IPS-20b (cell line): ENCODE data around the gene PAGE2B.
"Not testable (repeated sequence)": the region's sequence is repeated elsewhere in the genome, so short reads cannot be mapped to it uniquely, and the experiment has no call there.

Experiments
- H3K27ac ChIP-seq: one replicate; pipeline ENCODE4 v1.5.1; 2013; ENCODE audit warnings: low read length
- H3K27me3 ChIP-seq: 2 replicates; pipeline ENCODE4 v1.6.1; 2013; ENCODE audit warnings: mild to moderate bottlenecking, low read length, inconsistent platforms; ENCODE audit not compliant: insufficient read depth
- H3K36me3 ChIP-seq: 2 replicates; pipeline ENCODE4 v1.6.1; 2013; ENCODE audit warnings: low read depth, mild to moderate bottlenecking, inconsistent platforms, low read length, moderate library complexity; ENCODE audit not compliant: insufficient read depth
- H3K4me1 ChIP-seq: 2 replicates; pipeline ENCODE4 v1.6.1; 2013; ENCODE audit warnings: mild to moderate bottlenecking, control low read depth, inconsistent platforms, low read length, moderate library complexity; ENCODE audit not compliant: insufficient read depth
- H3K4me3 ChIP-seq: 2 replicates; pipeline ENCODE4 v1.5.1; 2013; ENCODE audit warnings: mild to moderate bottlenecking, low read length, inconsistent platforms
- H3K9ac ChIP-seq: 2 replicates; pipeline ENCODE4 v1.6.1; 2013; ENCODE audit warnings: low read depth, mild to moderate bottlenecking, inconsistent platforms, low read length, moderate library complexity
- H3K9me3 ChIP-seq: 2 replicates; pipeline ENCODE4 v1.6.1; 2013; ENCODE audit warnings: mild to moderate bottlenecking, low read depth, low read length, inconsistent platforms; ENCODE audit not compliant: insufficient read depth

PAGE2B gene

DNA sequence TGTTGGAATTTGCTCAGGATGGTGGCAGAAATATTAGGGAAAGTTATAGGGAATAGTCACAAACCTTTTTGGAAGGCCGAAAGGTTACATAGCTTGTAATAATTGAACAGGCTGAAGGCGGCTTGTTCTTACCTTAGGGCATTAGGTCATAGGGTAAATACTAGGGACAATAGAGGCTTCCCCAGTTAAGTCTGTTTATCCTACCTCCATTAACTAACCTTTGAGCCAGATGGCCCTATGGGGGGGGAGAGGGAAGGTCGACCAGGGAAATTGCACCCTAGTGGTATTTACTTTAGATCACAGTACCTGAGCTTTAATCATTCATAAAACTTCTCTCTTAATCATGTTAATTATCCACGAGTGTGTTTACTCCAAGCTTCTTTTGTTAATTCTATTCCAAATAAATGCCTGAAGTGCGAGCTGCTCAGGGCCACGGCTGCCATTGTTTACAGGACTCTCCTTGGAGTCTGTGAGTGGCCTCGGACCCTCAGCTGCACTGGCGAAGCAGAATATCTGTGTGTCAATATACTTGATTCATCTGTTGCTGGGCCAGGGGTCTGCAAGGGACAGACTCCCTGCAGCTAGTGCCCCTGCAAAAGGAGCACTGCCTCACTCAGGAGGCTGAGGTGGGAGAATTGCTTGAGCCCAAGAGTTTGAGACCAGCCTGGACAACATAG is 36.9 kb downstream of the PAGE2B start:
- Histone ChIP-seq H3K9me3 (no peaks in the 10 kb centered on the region), H3K9ac (no peak overlapping the region), H3K4me3 (no peak overlapping the region), H3K27me3 (no peaks in the 10 kb centered on the region), H3K4me1 (no peaks in the 10 kb centered on the region), H3K27ac (no peak overlapping the region), H3K36me3 (no peaks in the 10 kb centered on the region)

DNA sequence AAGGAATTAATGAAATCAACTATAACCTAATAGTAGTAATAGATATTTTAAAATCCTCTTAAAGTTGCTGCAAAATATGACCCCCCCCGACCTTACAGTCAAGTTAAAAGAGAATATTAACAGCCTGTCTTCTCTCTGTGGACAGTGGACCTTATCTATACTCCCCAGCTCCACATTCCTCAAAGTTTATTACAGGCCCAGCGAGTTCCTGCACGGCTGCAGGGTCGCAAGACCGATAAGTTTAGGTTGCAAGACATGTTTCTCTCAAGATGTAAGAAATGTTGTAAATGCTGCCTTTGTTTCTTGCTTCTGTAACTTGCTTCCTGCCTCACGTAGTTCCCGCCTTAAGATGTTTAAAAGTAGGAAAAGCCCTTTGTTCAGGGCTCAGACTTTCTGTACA is 41.8 kb downstream of the PAGE2B start:
- H3K36me3 ChIP-seq, H3K27me3 ChIP-seq, H3K4me3 ChIP-seq, H3K27ac ChIP-seq, H3K9me3 ChIP-seq, H3K4me1 ChIP-seq, H3K9ac ChIP-seq: not testable (repeated sequence)

DNA sequence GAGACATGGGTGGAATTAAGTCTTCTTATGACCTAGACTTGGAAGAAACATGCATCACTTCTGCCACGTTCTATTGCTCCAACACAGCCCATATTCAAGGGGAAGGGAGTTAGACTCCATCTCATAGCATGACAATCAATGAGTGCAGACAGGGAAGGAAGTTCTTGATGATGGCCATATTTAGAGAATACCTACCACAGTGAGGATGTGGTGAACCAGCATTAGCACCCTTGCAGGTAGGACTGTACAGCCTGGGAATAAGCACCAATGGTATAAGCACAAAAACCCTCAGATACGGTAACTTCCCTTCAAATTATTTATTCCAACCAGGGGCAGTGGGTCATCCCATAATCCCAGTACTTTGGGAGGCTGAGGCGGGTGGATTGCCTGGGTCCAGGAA is 43.7 kb downstream of the PAGE2B start:
- no peaks in the 10 kb centered on the region for H3K27me3 ChIP-seq
- H3K4me3 ChIP-seq: no peak overlapping the region

DNA sequence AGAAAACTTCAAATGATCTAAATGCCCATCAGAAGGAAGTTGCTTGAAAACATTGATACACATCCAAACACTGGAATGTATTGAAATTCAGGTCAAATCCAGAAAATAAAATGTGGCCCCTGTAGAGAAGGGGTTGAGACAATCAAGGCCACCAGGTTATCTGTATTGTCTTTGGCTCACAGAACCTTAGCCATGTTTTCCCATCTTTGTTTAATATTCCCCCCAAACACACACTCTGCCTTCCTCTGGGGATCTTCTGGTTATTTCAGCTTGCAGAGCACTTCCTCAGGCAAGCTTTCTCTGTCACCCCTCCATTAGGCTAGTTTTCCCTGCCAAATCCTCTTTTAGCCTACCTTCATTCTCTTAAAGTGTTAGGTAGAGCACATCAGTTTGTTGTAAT is 44.4 kb downstream of the PAGE2B start:
- H3K27me3 ChIP-seq: no peaks in the 10 kb centered on the region
- no peaks in the 10 kb centered on the region for H3K9me3 ChIP-seq
- H3K27ac ChIP-seq: no peak overlapping the region

More for the DNA sequence above, 43.7 kb downstream of the PAGE2B start:
- Histone ChIP-seq H3K9ac (no peak overlapping the region), H3K4me1 (no peaks in the 10 kb centered on the region), H3K27ac (no peak overlapping the region), H3K36me3 (no peaks in the 10 kb centered on the region), H3K9me3 (no peaks in the 10 kb centered on the region)

DNA sequence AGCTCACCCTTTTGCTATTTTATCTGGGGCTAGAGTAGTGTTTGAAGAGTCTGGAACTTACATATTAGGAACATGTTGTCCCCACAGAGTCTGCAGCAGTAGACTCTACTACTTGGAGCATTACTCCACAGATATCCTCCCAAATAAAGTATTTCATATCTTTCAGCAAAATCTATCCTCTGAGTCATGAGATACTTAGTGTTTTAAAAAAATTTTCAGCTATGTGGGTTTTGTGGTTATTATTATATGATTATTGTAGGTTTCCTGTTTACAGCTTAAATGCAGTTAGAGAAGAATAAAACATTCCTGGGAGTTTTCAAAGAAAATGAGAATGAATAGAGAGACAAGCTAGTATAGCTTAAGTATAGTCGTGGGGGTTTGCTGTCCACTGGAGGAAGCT is 44.9 kb downstream of the PAGE2B start:
- Histone ChIP-seq H3K4me3 (no peak overlapping the region), H3K4me1 (no peaks in the 10 kb centered on the region), H3K27ac (no peak overlapping the region), H3K9me3 (no peaks in the 10 kb centered on the region), H3K36me3 (no peaks in the 10 kb centered on the region), H3K27me3 (no peaks in the 10 kb centered on the region), H3K9ac (no peak overlapping the region)

More for the DNA sequence above, 44.4 kb downstream of the PAGE2B start:
- H3K36me3 ChIP-seq: no peaks in the 10 kb centered on the region
- H3K9ac ChIP-seq: no peak overlapping the region
- no peaks in the 10 kb centered on the region for H3K4me1 ChIP-seq
- H3K4me3 ChIP-seq: no peak overlapping the region

DNA sequence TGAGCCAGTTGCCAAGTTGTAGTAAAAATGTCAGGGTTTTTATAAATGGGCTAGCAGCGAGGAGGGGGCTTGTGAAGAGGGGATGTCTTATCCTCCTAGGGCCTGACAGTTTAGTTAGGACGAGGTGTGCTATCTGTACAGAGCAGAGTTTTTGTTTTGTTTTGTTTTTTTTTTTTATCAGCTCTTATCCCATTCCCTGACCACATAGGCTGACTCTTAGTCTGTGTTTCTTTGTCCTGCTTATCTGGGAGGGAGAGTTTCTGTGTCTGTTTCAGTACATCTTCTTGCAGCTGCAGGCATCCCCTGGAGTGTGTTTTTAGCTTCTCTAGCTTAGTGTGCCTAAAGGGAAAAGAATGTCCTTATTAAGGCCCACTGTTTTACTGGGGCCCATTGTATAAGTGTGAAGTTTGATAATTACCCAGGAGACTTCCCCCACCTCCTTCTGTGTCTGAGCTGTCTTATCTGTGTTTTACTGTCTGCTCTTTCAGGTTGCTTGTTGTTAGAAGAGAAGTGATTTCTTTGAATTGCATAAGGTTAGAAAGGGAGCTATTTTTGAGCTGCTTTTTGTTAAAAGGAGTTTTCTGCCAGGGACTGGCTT is 46.0 kb downstream of the PAGE2B start:
- no peak overlapping the region for H3K27ac ChIP-seq
- no peak overlapping the region for H3K9ac ChIP-seq
- no peaks in the 10 kb centered on the region for H3K9me3 ChIP-seq
- H3K36me3 ChIP-seq: no peaks in the 10 kb centered on the region
- no peaks in the 10 kb centered on the region for H3K4me1 ChIP-seq
- H3K27me3 ChIP-seq: no peaks in the 10 kb centered on the region
- H3K4me3 ChIP-seq: no peak overlapping the region

DNA sequence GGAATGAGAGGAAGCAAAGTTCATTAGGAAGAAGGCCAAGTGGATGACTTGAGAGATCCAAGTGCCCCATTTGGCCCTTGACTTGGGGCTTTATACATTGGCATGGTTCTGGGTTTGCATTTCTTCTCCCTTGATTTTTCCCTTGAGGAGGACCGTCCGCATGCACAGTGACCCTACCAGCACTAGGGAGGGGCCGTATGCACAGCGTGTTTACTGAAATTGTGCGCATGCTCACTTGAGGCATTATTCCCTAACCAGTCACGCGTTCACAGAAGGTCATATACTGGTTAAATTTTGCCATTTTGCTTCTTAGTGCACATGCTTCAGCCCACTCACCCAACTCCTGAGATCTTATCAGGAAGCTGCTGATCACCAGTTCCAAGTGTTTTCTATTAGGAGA is 49.1 kb downstream of the PAGE2B start:
- no peaks in the 10 kb centered on the region for H3K27me3 ChIP-seq
- H3K4me3 ChIP-seq: no peak overlapping the region
- no peaks in the 10 kb centered on the region for H3K9me3 ChIP-seq
- H3K27ac ChIP-seq: no peak overlapping the region
- no peak overlapping the region for H3K9ac ChIP-seq
- H3K4me1 ChIP-seq: no peaks in the 10 kb centered on the region
- no peaks in the 10 kb centered on the region for H3K36me3 ChIP-seq

DNA sequence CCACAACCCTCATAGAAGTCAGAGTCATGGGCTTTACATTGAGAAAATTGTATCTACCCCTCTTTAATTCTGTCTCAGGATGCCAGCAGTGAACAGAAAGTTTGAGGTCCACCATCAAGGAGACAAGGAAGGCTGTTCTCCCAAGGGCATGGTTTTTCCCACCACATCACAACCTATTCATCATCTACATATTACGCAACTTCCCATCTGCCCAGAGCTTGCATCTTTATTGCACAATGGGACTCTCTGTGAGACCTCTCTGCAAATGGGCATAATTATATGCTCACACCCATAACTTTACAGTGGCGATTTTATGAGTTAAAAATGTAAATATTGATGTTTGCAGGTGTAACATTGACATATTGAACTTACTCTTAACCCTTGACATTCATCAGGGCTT is 52.9 kb downstream of the PAGE2B start:
- Histone ChIP-seq H3K36me3 (no peaks in the 10 kb centered on the region), H3K27me3 (no peaks in the 10 kb centered on the region), H3K4me3 (no peak overlapping the region), H3K27ac (no peak overlapping the region), H3K9ac (no peak overlapping the region), H3K4me1 (no peaks in the 10 kb centered on the region), H3K9me3 (no peaks in the 10 kb centered on the region)
